Keratinocyte (primary cell): ENCODE results near the gene RAPGEF1. TPM values are rescaled to one million over a fixed set of nuclear protein-coding genes. Genes with fewer than 3 reads are reported as not detected.

Experiments
- DNase-seq: peaks from one replicate; pipeline ENCODE4 v3.0.0-alpha.2; 2011; ENCODE audit warnings: low read depth, missing footprints, low spot score
- FAIRE-seq: peaks from 2 replicates; lab custom pipeline; 2011; peaks lifted over from hg19 to GRCh38; lab: Jason Lieb, UNC
- H2AFZ ChIP-seq: 2 replicates; pipeline ENCODE4 v1.6.0; 2012; ENCODE audit warnings: low read length, control low read depth, inconsistent platforms; ENCODE audit not compliant: control insufficient read depth
- H3K27ac ChIP-seq: 2 replicates; pipeline ENCODE4 v1.5.1; 2011; ENCODE audit warnings: low read length; ENCODE audit not compliant: control insufficient read depth, insufficient read depth
- H3K27me3 ChIP-seq: 3 replicates; pipeline ENCODE4 v1.6.0; 2011; ENCODE audit warnings: low read length; ENCODE audit not compliant: control insufficient read depth, insufficient read depth; ENCODE audit errors: extremely low read depth
- H3K36me3 ChIP-seq, 2 experiments: 2 replicates in 1 of 2; 3 replicates in 1 of 2; pipeline ENCODE4 v1.5.1; 2011; ENCODE audit warnings: low read length in 2 of 2, mild to moderate bottlenecking in 1 of 2; ENCODE audit not compliant: control insufficient read depth in 2 of 2, insufficient read depth in 2 of 2; ENCODE audit errors: extremely low read depth in 1 of 2
- H3K4me1 ChIP-seq: 3 replicates; pipeline ENCODE4 v1.5.1; 2011; ENCODE audit warnings: low read length; ENCODE audit not compliant: control insufficient read depth, insufficient read depth; ENCODE audit errors: extremely low read depth
- H3K4me2 ChIP-seq: 3 replicates; pipeline ENCODE4 v1.6.0; 2011; ENCODE audit warnings: low read depth, low read length; ENCODE audit not compliant: control insufficient read depth, insufficient read depth; ENCODE audit errors: extremely low read depth
- H3K4me3 ChIP-seq, 3 experiments: fragments of 200-600 bp in 1 of 3; sonication (generic) in 1 of 3; 2 replicates in 2 of 3; 3 replicates in 1 of 3; pipeline ENCODE4 v1.5.1; 2011 to 2016; ENCODE audit warnings: low read length in 3 of 3, mild to moderate bottlenecking in 3 of 3, control low read depth in 2 of 3, inconsistent platforms in 1 of 3, low read depth in 1 of 3, mixed read lengths in 1 of 3, mixed run types in 1 of 3, moderate library complexity in 1 of 3; ENCODE audit not compliant: control insufficient read depth in 2 of 3, insufficient read depth in 2 of 3; ENCODE audit errors: extremely low read depth in 1 of 3
- H3K79me2 ChIP-seq: 2 replicates; pipeline ENCODE4 v1.6.0; 2012; ENCODE audit warnings: low read length; ENCODE audit not compliant: control insufficient read depth, insufficient read depth
- H3K9ac ChIP-seq: 3 replicates; pipeline ENCODE4 v1.6.0; 2011; ENCODE audit warnings: low read length; ENCODE audit not compliant: control insufficient read depth, insufficient read depth; ENCODE audit errors: extremely low read depth
- H3K9me1 ChIP-seq: 3 replicates; pipeline ENCODE4 v1.6.0; 2011; ENCODE audit warnings: low read length; ENCODE audit not compliant: control insufficient read depth, insufficient read depth; ENCODE audit errors: extremely low read depth
- H3K9me3 ChIP-seq: 2 replicates; pipeline ENCODE4 v1.5.1; 2012; ENCODE audit warnings: low read depth, low read length; ENCODE audit not compliant: control insufficient read depth
- H4K20me1 ChIP-seq: 3 replicates; pipeline ENCODE4 v1.6.0; 2011; ENCODE audit warnings: low read length; ENCODE audit not compliant: control insufficient read depth, insufficient read depth; ENCODE audit errors: extremely low read depth
- EZH2 ChIP-seq: IDR thresholded peaks from one replicate; pipeline ENCODE4 v1.6.1; 2012; ENCODE audit warnings: inconsistent platforms, mild to moderate bottlenecking, low read length, moderate library complexity
- dilution Hi-C: fragments of 300-500 bp; cut with MboI; formaldehyde crosslinking; loops from one replicate; pipeline ENCODE4 v1.7.0; 2020; ENCODE audit warnings: low sequenced_read_pairs; ENCODE audit not compliant: extremely low pct_ligation_motif_present
- polyA plus RNA-seq, 5 experiments: library from polyadenylated mRNA; depleted of rRNA in 3 of 5; stranded (reverse) in 3 of 5; stranded (forward) in 1 of 5; unstranded in 1 of 5; fragments of >200 nt; gene quantifications; 1 replicate in 1 of 5; 2 replicates in 3 of 5; 3 replicates in 1 of 5; pipeline versions ENCODE4 v1.2.1 to v1.2.3, GENCODE V29; 2011 to 2012; ENCODE audit warnings: missing spikeins in 2 of 5, low read depth in 1 of 5, low replicate concordance in 1 of 5
- TF ChIP-seq, protein P1 (sequence below), 3 experiments: IDR thresholded peaks in 1 of 3; conservative IDR thresholded peaks in 1 of 3; optimal IDR thresholded peaks in 1 of 3; 2 replicates in 2 of 3; 3 replicates in 1 of 3; pipeline versions ENCODE3 to v1.5.1; 2011; ENCODE audit warnings: low read length in 3 of 3, mild to moderate bottlenecking in 3 of 3, moderate library complexity in 2 of 3, control low read depth in 1 of 3, inconsistent platforms in 1 of 3; ENCODE audit not compliant: insufficient read depth in 2 of 3; ENCODE audit errors: extremely low read depth in 1 of 3

The RAPGEF1 gene
- polyA plus RNA-seq, 1 donor (not counting 4 experiments of a cell fraction or from before 2014, with no cell fraction given), result 18.5 TPM

- Histone ChIP-seq H3K27me3 (no peaks in the 10 kb centered on the region), H3K36me3 (peaks cover 6 to 15% of the 10 kb centered on the region in 2 experiments), H3K4me1 (no peaks in the 10 kb centered on the region), H3K79me2 (no peaks in the 10 kb centered on the region), H3K27ac (no peak overlapping the region), H4K20me1 (no peaks in the 10 kb centered on the region), H3K9me3 (no peaks in the 10 kb centered on the region), H3K9ac (no peak overlapping the region), H2AFZ (no peak overlapping the region), H3K4me2 (no peak overlapping the region), H3K9me1 (no peaks in the 10 kb centered on the region), H3K4me3 (no peak overlapping the region)
- FAIRE-seq (no peak), DNase-seq (no peak)
- dilution Hi-C loops, result no loop called here
- no peak for TF ChIP-seq EZH2
- TF ChIP-seq, protein P1, sequence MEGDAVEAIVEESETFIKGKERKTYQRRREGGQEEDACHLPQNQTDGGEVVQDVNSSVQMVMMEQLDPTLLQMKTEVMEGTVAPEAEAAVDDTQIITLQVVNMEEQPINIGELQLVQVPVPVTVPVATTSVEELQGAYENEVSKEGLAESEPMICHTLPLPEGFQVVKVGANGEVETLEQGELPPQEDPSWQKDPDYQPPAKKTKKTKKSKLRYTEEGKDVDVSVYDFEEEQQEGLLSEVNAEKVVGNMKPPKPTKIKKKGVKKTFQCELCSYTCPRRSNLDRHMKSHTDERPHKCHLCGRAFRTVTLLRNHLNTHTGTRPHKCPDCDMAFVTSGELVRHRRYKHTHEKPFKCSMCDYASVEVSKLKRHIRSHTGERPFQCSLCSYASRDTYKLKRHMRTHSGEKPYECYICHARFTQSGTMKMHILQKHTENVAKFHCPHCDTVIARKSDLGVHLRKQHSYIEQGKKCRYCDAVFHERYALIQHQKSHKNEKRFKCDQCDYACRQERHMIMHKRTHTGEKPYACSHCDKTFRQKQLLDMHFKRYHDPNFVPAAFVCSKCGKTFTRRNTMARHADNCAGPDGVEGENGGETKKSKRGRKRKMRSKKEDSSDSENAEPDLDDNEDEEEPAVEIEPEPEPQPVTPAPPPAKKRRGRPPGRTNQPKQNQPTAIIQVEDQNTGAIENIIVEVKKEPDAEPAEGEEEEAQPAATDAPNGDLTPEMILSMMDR (optimal IDR thresholded peaks at IDR 0.05 in 1 of 3, IDR thresholded peaks at IDR 0.05 in 1 of 3, conservative IDR thresholded peaks at IDR 0.05 in 1 of 3; ENCODE audit: extremely low read depth in 1 of 3, insufficient read depth in 2 of 3, low read length in 3 of 3), result no peak
Observed at GRCh38 chr9:131601683-131602181, 138.1 kb downstream of the RAPGEF1 start.

- Histone ChIP-seq H3K9me3 (no peaks in the 10 kb centered on the region), H4K20me1 (no peaks in the 10 kb centered on the region), H3K27ac (no peak overlapping the region), H3K9ac (no peak overlapping the region), H3K36me3 (peaks cover 18 to 24% of the 10 kb centered on the region in 2 experiments), H2AFZ (no peak overlapping the region), H3K27me3 (no peaks in the 10 kb centered on the region), H3K79me2 (no peaks in the 10 kb centered on the region), H3K4me3 (no peak overlapping the region), H3K4me2 (no peak overlapping the region), H3K9me1 (no peaks in the 10 kb centered on the region), H3K4me1 (no peaks in the 10 kb centered on the region)
- dilution Hi-C loops, result no loop called here
- no peak for TF ChIP-seq EZH2
- TF ChIP-seq, protein P1 (optimal IDR thresholded peaks at IDR 0.05 in 1 of 3, IDR thresholded peaks at IDR 0.05 in 1 of 3, conservative IDR thresholded peaks at IDR 0.05 in 1 of 3; ENCODE audit: extremely low read depth in 1 of 3, insufficient read depth in 2 of 3, low read length in 3 of 3), result no peak
- DNase-seq (no peak), FAIRE-seq (no peak)
Observed at GRCh38 chr9:131598121-131598520, 141.8 kb downstream of the RAPGEF1 start.
